MM.1S (cell line): ENCODE measurements around the gene UGT2A3.

Experiments used
- DNase-seq: peaks from one replicate; pipeline ENCODE4 v3.0.0-alpha.2; 2015
- H2AFZ ChIP-seq: fragments of 300-600 bp; sonication (generic); 2 replicates; pipeline ENCODE4 v1.6.0; 2016; ENCODE audit warnings: antibody characterized with exemption, low read length
- H3F3A ChIP-seq: fragments of 300-600 bp; sonication (generic); 2 replicates; pipeline ENCODE4 v1.6.1; 2016; ENCODE audit warnings: mild to moderate bottlenecking, antibody characterized with exemption, low read length, moderate library complexity, mixed read lengths; ENCODE audit not compliant: insufficient read depth
- H3K27ac ChIP-seq: fragments of 300-600 bp; sonication (generic); 2 replicates; pipeline ENCODE4 v1.5.1; 2016; ENCODE audit warnings: mild to moderate bottlenecking, low read length
- H3K27me3 ChIP-seq: fragments of 300-600 bp; sonication (generic); replicated peaks from 2 replicates; pipeline ENCODE4 v1.6.0; 2016; ENCODE audit warnings: low read length; ENCODE audit not compliant: insufficient read depth
- H3K36me3 ChIP-seq: fragments of 300-600 bp; sonication (generic); replicated peaks from 2 replicates; pipeline ENCODE4 v1.6.1; 2016; ENCODE audit warnings: mild to moderate bottlenecking, low read length, mixed read lengths; ENCODE audit not compliant: insufficient read depth
- H3K4me1 ChIP-seq: fragments of 300-600 bp; sonication (generic); 2 replicates; pipeline ENCODE4 v1.6.1; 2016; ENCODE audit warnings: low read length, mixed read lengths
- H3K4me2 ChIP-seq: fragments of 300-600 bp; sonication (generic); 2 replicates; pipeline ENCODE4 v1.6.0; 2016; ENCODE audit warnings: low read depth, low read length
- H3K4me3 ChIP-seq: fragments of 300-600 bp; sonication (generic); 2 replicates; pipeline ENCODE4 v1.5.1; 2016; ENCODE audit warnings: low read length, mixed read lengths
- H3K79me2 ChIP-seq: fragments of 300-600 bp; sonication (generic); 2 replicates; pipeline ENCODE4 v1.6.1; 2016; ENCODE audit warnings: mixed run types, low read length, mixed read lengths
- H3K9ac ChIP-seq: fragments of 300-600 bp; sonication (generic); 2 replicates; pipeline ENCODE4 v1.6.1; 2016; ENCODE audit warnings: low read length, mixed read lengths
- H3K9me2 ChIP-seq: fragments of 300-600 bp; sonication (generic); replicated peaks from 2 replicates; pipeline ENCODE4 v1.6.1; 2016; ENCODE audit warnings: mild to moderate bottlenecking, low read length, mixed read lengths; ENCODE audit not compliant: insufficient read depth
- H3K9me3 ChIP-seq: fragments of 300-600 bp; sonication (generic); replicated peaks from 2 replicates; pipeline ENCODE4 v1.6.1; 2016; ENCODE audit warnings: mild to moderate bottlenecking, low read length, mixed read lengths; ENCODE audit not compliant: insufficient read depth
- H4K20me1 ChIP-seq: fragments of 300-600 bp; sonication (generic); 2 replicates; pipeline ENCODE4 v1.6.1; 2016; ENCODE audit warnings: mild to moderate bottlenecking, low read length, moderate library complexity, mixed read lengths; ENCODE audit not compliant: insufficient read depth
- EZH2 ChIP-seq: fragments of 300-600 bp; sonication (generic); optimal IDR thresholded peaks from 2 replicates; pipeline ENCODE3; 2017; ENCODE audit warnings: low read depth, mild to moderate bottlenecking, antibody characterized with exemption, low read length, mixed read lengths
- EZH2phosphoT487 ChIP-seq: fragments of 300-600 bp; sonication (generic); IDR thresholded peaks from 2 replicates; pipeline ENCODE4 v1.6.1; 2018; ENCODE audit warnings: antibody characterized with exemption, low read length
- TF ChIP-seq, protein P1 (sequence below): fragments of 300-600 bp; sonication (generic); IDR thresholded peaks from 2 replicates; pipeline ENCODE4 v1.5.1; 2016; ENCODE audit warnings: antibody characterized with exemption, low read length, mixed read lengths

The UGT2A3 gene

DNA sequence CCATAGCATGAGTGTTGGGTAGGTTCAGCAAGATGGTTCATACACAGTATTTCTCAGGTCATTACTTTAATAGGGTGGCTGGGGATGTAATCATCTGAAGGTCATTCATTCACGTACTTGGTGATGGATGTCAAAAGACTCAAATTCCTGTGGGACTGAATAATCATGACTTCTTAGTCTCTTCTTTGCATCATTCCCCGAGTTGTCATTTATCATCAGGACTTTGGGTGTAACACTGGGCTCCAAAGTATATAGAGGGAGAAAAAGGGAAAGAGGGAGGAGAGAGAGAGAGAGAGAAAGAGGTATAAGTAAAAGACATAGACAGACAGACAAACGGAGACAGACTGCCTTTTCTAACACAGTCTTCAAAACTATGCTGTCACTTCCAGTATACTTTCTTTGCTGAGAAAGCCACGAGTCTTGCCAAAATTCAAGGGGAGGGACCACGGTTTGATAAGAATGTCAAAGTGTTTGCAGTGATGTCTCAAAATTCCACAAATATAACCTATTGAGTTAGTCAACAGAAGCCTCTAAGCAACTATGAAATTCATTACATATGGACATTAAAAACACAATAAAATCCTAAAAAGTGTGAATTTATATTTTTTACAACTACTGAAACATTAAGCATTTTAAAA lies 55.9 kb downstream of the UGT2A3 start:
- Histone ChIP-seq H3K4me2 (no peak overlapping the region), H3K27me3 (no peaks in the 10 kb centered on the region), H3K9me2 (no peaks in the 10 kb centered on the region), H3K4me3 (no peak overlapping the region), H3K36me3 (no peaks in the 10 kb centered on the region), H3F3A (no peaks in the 10 kb centered on the region), H3K9ac (no peak overlapping the region), H4K20me1 (no peaks in the 10 kb centered on the region), H3K79me2 (no peaks in the 10 kb centered on the region), H3K4me1 (no peaks in the 10 kb centered on the region), H3K9me3 (no peaks in the 10 kb centered on the region), H2AFZ (no peak overlapping the region), H3K27ac (no peak overlapping the region)
- TF ChIP-seq EZH2 (no peak), EZH2phosphoT487 (no peak)
- TF ChIP-seq, protein P1, sequence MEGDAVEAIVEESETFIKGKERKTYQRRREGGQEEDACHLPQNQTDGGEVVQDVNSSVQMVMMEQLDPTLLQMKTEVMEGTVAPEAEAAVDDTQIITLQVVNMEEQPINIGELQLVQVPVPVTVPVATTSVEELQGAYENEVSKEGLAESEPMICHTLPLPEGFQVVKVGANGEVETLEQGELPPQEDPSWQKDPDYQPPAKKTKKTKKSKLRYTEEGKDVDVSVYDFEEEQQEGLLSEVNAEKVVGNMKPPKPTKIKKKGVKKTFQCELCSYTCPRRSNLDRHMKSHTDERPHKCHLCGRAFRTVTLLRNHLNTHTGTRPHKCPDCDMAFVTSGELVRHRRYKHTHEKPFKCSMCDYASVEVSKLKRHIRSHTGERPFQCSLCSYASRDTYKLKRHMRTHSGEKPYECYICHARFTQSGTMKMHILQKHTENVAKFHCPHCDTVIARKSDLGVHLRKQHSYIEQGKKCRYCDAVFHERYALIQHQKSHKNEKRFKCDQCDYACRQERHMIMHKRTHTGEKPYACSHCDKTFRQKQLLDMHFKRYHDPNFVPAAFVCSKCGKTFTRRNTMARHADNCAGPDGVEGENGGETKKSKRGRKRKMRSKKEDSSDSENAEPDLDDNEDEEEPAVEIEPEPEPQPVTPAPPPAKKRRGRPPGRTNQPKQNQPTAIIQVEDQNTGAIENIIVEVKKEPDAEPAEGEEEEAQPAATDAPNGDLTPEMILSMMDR = no peak
- no peak for DNase-seq

DNA sequence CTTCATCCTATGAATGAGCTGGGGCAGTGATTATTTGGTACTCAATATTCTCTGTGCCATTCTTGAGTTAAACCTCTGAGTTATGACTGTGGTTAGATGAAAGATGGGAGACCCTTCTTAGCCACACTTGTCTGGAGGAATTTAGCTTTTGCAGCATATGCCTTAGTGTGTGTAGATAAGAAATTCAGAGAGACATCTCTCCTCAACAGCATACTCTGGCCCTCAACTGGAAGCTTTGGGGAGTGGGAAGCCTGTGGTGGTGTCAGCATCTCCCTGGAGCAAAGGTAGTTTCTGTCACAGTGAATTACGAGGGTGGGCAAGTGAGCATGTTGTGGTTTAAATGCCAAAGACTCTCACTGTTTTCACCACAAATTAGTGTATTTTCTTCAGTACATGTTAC lies 58.7 kb downstream of the UGT2A3 start:
- Histone ChIP-seq H3K79me2 (no peaks in the 10 kb centered on the region), H3K4me2 (no peak overlapping the region), H3K36me3 (no peaks in the 10 kb centered on the region), H4K20me1 (no peaks in the 10 kb centered on the region), H3K4me1 (no peaks in the 10 kb centered on the region), H3K9me2 (no peaks in the 10 kb centered on the region), H3K27ac (no peak overlapping the region), H3K9me3 (no peaks in the 10 kb centered on the region), H2AFZ (no peak overlapping the region), H3K9ac (no peak overlapping the region), H3K27me3 (no peaks in the 10 kb centered on the region), H3F3A (no peaks in the 10 kb centered on the region), H3K4me3 (no peak overlapping the region)
- no peak for DNase-seq
- TF ChIP-seq, protein P1 = no peak
- TF ChIP-seq EZH2phosphoT487 (no peak), EZH2 (no peak)

DNA sequence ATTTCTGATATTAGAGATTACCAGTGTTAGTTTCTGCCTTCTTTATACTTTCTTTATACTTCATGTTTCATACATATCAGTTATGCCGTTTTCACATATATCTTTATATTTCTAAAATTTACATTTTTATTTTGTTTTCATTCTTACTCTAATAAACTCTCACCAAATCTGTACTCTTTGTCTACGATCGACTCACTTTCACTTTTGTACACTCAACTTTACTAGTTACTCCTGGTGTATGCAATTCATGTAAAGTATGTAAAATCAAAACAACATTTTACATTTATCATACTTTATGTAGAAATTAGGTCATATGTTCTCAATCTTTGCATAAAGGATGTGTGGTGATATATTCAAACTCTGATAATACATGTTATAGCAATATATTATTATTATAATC lies 59.9 kb downstream of the UGT2A3 start:
- Histone ChIP-seq H3K9ac (no peak overlapping the region), H3K9me3 (no peaks in the 10 kb centered on the region), H3K9me2 (no peaks in the 10 kb centered on the region), H3K27me3 (no peaks in the 10 kb centered on the region), H3K4me3 (no peak overlapping the region), H3K79me2 (no peaks in the 10 kb centered on the region), H3K27ac (no peak overlapping the region), H4K20me1 (no peaks in the 10 kb centered on the region), H3K4me2 (no peak overlapping the region), H3F3A (no peaks in the 10 kb centered on the region), H3K4me1 (no peaks in the 10 kb centered on the region), H2AFZ (no peak overlapping the region), H3K36me3 (no peaks in the 10 kb centered on the region)
- TF ChIP-seq EZH2 (no peak), EZH2phosphoT487 (no peak)
- TF ChIP-seq, protein P1 = no peak
- DNase-seq = no peak
